Measurements from ENCODE around the gene BAIAP2.
"Not testable (repeated sequence)": the region's sequence is repeated elsewhere in the genome, so short reads cannot be mapped to it uniquely, and the experiment has no call there.

Gene BAIAP2

DNA sequence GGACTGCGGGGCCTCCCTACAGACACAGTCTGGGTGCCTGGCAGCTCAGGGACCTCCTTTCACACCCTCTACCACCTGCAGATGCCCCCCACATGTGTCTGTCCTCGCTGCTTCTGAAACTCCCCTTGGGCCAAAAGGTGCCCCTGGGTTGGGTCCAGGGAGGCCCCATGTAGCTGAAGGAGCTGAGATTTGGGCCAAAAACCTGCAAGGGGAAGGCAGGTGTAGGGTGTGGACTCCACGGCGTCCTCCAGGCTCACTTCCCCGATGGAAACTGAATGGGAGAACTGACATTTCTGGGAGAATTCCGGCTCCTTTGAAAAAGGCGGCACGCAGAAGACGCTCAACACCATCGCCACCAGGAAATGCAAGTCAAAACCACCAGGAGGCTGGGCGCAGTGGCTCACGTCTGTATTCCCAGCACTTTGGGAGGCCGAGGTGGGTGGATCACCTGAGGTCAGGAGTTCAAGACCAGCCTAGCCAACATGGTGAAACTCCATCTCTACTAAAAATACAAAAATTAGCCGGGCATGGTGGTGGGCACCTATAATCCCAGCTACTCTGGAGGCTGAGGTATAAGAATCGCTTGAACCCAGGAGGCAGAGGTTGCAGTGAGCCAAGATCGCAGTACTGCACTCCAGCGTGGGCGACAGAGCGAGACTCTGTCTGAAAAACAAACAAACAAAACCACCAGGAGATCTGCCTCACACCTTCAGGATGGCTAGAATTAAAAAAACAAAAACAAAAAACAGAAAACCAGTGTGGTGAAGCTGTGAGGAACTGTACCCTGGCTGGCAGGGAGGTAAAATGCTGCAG lies 13.2 kb upstream of the BAIAP2 start:
- DNase-seq (ENCODE audit: low read depth in 2 of 2): no peak

DNA sequence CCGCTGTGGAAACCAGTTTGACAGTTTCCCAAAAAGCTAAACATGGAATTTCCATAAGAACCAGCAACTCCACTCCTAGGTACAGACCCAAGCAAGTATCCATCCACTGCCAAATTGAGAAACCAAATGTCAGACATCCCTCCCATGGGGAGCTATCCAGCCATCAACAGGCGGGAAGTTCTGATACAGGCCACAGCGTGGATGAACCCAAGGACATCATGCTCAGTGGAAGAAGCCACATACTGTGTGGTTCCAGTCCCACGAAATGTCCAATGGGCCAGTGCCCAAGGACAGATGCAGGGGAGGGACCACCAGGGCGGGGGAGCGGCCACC lies 12.6 kb upstream of the BAIAP2 start:
- DNase-seq (ENCODE audit: low read depth in 2 of 2): no peak

DNA sequence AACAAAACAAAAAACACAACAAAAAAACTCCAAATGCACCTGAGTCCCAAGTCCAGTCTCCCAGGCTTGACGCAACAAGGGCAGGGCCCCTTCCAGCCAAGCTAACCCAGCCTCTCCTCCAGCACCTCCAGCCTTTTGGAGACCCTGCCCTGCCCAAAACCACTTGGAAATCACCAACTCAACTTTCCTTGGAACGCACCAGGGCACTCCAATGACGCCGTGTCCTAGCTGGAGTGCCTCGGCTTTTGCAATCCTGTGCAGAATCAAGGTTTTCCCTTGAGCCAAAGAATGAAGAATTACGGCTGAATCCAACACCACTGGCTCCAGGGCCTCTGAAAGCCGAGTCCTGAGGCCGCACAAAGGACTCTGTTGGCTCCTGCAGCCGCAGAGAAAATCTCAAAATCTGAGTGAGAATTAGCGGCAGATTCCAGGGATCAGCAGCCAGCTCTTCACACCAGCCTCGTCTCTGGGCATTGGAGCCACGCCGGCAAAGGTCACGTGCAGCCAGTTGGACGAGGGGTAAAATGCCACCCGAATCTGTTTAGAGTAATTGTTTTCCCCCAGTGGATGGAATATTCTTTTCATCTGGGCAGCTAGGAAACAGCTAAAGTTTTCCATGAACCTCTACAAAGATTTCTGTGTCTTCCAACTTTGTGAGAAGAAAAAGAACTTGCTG lies 9.7 kb upstream of the BAIAP2 start:
- no peak for DNase-seq (ENCODE audit: low read depth in 2 of 2)

GRCh38 chr17:81025741-81026129 lies 9.2 kb upstream of the BAIAP2 start:
- DNase-seq (ENCODE audit: low read depth in 2 of 2): no peak

- no peak for DNase-seq (ENCODE audit: low read depth in 2 of 2)
Measured at GRCh38 chr17:81026266-81027036, 8.5 kb upstream of the BAIAP2 start.

GRCh38 chr17:81027038-81027437 lies 7.9 kb upstream of the BAIAP2 start:
- no peak for DNase-seq (ENCODE audit: low read depth in 2 of 2)

- DNase-seq (ENCODE audit: low read depth in 2 of 2): no peak
Measured at GRCh38 chr17:81027591-81028505, 7.1 kb upstream of the BAIAP2 start.

- no peak for DNase-seq (ENCODE audit: low read depth in 2 of 2)
Measured at GRCh38 chr17:81028506-81028858, 6.5 kb upstream of the BAIAP2 start.

DNA sequence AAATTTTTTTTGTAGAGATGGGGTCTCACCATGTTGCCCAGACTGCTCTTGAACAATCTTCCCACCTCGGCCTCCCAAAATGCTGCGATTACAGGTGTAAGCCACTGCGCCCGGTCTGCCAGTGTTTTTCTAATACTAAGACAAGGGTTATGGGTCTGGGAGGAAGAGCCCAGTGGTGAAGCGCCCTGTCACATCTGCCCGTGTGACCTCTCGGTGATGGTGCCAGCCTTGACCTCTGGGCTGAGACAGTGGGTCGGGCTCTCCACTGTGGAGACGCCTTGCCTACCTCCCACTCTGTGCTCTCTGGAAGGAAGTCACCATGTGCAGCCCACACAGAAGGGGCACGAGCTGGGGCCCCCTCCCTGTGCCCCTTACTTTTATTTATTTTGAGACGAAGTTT lies 5.1 kb upstream of the BAIAP2 start:
- DNase-seq (ENCODE audit: low read depth in 2 of 2): no peak

DNA sequence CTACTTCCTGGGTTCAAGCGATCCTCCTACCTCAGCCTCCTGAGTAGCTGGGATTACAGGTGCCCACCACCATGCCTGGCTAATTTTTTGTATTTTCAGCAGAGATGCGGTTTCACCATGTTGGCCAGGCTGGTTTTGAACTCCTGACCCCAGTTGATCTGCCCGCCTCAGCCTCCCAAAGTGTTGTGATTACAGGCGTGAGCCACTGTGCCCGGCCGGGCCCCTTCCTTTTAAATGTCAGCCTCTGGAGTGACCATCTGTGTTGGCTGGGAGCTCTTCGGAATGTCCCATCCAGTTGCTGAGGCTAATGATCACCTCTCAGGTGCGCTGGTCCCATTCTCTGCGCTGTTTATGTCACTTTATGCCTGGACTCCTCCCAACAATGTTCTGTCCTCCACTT lies 4.6 kb upstream of the BAIAP2 start:
- not testable (repeated sequence) for DNase-seq (ENCODE audit: low read depth in 2 of 2)

DNA sequence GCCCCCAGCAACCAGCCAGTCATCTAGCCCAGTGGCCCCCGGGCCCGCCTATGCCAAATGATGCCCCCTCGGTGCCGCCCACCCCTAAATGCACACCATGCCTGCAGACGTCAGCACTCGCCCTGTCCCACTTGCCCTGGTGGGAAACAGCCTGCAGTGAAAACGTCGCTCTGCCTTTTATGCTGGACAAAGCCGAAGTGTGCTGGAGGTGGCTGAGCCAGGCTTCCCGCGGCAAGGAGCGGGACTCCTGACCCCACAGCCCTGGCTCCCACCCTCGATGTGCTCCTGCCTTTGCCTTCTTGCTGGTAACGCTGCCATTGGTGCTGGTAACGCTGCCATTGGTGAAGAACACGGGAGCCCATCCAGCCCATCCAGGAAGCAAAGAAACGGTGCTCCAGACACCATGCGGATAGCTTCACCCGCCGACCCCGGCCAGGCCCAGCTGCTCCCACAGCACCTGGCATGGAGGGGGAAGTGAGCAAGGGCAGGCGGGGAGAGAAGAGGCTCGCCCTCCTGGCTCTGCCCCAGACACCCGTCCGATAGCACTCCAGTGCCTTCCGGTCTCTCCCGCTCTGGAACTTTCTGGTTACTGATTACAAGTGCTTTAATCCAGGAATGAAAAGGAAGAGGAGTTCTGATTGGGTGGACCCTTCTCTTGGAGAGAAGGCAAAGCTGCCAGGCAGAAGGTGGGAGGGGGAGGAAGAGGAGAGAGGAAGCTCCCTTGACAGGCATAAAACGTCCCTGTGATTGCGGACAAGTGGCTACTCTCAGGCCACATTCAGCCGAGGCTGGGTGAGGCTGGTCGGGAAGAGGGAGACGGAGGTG lies 4.0 kb upstream of the BAIAP2 start:
- DNase-seq (ENCODE audit: low read depth in 2 of 2): no peak

DNA sequence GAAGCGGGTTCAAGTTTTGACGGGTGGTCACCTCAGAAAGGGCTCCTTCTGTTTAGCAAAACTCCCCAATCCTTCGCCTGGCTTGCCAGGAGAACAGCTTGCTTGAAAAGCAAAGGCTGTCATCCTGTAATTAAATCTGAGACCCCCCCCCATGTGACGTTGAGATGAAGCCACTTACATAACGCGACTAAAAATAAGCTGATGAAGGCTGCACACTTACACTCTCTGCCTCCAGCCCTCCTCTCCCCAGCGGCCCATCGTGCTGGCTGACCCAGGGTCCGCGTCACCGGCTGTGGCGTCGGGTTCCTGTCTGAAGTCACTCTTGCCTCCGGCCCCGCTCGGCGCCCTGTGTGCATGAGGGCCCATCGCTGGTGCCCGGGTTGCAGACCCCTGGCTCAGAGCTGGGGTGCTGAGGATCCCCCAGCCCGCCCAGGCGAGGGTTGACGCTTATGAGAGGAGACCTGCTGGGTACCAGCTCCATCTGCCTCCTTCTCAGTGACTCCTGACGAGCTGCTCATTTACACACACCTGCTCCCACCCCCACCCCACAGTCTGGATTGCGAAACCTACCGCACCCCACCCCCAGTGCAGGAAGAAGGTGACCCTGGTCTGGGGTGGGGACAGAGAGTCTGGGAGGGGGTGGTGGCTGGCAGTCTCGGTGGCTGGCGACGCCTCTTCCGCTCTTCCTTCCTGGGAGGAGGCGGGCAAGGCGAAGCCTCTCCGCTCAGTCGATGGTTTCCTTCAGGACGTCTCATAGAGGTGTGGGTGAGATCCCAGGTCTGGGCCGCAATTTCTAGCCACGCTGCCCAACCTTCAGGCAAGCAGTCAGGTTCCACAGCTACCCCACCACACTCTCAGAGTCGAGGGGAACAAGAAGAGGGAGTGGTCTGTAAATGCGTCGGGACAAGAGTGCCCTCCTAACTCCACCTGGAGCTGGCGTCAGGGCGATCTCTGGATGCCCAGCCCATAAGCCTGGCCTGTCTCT lies 3.1 kb upstream of the BAIAP2 start:
- no peak for DNase-seq (ENCODE audit: low read depth in 2 of 2)

- DNase-seq (ENCODE audit: low read depth in 2 of 2): no peak
Measured at GRCh38 chr17:81032641-81033480, 2.1 kb upstream of the BAIAP2 start.

- DNase-seq (ENCODE audit: low read depth in 2 of 2): no peak
Measured at GRCh38 chr17:81033535-81034167, 1.3 kb upstream of the BAIAP2 start.

GRCh38 chr17:81034168-81034777 lies 678 bp upstream of the BAIAP2 start:
- DNase-seq (ENCODE audit: low read depth in 2 of 2): no peak

GRCh38 chr17:81035521-81036196 lies 708 bp downstream of the BAIAP2 start:
- DNase-seq (ENCODE audit: low read depth in 2 of 2): no peak

All from stimulated activated CD8-positive, alpha-beta memory T cell treated with anti-CD3 and anti-CD28 coated beads, Interleukin-15, amount 100 ng/mL, for 48 hours (primary cell).